ENCODE measurements around the gene TMCC3.

The TMCC3 gene

GRCh38 chr12:94586589-94587259 is 63.6 kb downstream of the TMCC3 start:
- CTCF ChIA-PET = no interaction called here
- no peak for DNase-seq (ENCODE audit: low spot score)
- TF ChIP-seq, protein P1, sequence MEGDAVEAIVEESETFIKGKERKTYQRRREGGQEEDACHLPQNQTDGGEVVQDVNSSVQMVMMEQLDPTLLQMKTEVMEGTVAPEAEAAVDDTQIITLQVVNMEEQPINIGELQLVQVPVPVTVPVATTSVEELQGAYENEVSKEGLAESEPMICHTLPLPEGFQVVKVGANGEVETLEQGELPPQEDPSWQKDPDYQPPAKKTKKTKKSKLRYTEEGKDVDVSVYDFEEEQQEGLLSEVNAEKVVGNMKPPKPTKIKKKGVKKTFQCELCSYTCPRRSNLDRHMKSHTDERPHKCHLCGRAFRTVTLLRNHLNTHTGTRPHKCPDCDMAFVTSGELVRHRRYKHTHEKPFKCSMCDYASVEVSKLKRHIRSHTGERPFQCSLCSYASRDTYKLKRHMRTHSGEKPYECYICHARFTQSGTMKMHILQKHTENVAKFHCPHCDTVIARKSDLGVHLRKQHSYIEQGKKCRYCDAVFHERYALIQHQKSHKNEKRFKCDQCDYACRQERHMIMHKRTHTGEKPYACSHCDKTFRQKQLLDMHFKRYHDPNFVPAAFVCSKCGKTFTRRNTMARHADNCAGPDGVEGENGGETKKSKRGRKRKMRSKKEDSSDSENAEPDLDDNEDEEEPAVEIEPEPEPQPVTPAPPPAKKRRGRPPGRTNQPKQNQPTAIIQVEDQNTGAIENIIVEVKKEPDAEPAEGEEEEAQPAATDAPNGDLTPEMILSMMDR (conservative IDR thresholded peaks at IDR 0.05; ENCODE audit: low read depth) = no peak
- H3K27ac ChIP-seq = no peak overlapping the region
- POLR2A ChIA-PET (ENCODE audit: low non-redundant PET) = no interaction called here

DNA sequence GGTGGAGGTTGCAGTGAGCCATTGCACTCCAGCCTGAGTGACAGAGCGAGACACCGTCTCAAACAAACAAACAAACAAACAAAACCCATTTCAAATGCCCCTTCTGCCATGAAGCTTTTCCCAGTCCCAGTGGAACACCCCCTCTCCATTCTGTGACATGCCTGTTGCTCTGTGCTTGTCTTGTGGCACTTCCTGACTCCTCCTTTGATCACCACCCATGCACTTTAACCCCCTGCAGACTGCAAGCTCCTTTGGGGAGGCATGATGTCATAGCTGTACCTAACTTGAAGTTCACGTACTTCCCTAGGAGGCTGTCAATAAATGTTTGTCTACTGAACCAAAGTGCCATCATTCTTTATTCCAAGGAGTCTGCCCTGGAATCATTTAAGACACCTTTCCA is 64.7 kb downstream of the TMCC3 start:
- H3K27ac ChIP-seq = peak overlapping the region; percentile 24; the same call in 1 of the 2 replicates
- ChIA-PET CTCF (no interaction called here), POLR2A (ENCODE audit: low non-redundant PET) (no interaction called here)
- TF ChIP-seq, protein P1 (conservative IDR thresholded peaks at IDR 0.05; ENCODE audit: low read depth) = no peak
- DNase-seq (ENCODE audit: low spot score) = no peak

DNA sequence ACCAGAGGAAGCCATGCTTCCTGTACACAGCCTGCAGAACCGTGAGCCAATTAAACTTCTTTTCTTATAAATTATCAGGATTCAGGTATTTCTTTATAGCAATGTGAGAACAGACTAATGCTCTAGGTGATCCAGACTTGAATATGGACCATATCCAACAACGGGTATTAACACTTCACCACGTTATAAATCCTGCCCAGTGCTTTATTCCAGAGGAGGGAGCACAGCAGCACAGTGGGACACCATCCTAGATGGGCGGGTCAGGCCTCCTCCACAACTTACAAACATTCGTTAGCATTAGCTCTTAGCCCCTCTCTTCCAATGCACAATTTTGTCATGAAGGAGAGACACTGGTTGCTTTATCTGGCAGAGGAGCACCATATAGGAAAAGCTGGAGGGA is 66.0 kb downstream of the TMCC3 start:
- H3K27ac ChIP-seq = no peak overlapping the region

DNA sequence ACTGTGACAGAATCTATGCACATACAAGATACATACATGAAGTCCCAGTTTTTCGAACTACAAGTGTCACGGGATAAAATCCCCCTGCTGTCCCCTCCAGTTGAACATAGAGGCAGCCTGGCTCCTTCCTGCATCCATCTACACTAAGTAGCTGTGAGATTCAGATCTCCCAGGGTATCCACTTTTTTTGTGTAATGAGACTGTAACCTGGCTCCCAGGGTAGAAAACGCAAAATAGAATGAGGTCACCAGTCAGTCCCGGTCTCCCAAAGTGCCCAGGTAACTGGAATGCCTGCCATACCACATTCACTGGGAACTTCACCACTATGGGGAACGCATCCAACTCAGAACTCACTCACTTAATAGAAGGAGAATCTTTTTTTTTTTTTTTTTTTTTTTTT is 67.8 kb downstream of the TMCC3 start:
- ChIA-PET CTCF (no interaction called here), POLR2A (ENCODE audit: low non-redundant PET) (no interaction called here)
- DNase-seq (ENCODE audit: low spot score) = no peak

More for the DNA sequence above, 66.0 kb downstream of the TMCC3 start:
- POLR2A ChIA-PET (ENCODE audit: low non-redundant PET) = no interaction called here
- TF ChIP-seq, protein P1 (conservative IDR thresholded peaks at IDR 0.05; ENCODE audit: low read depth) = no peak
- CTCF ChIA-PET = no interaction called here
- no peak for DNase-seq (ENCODE audit: low spot score)

GRCh38 chr12:94575645-94576403 is 74.5 kb downstream of the TMCC3 start:
- TF ChIP-seq, protein P1 (conservative IDR thresholded peaks at IDR 0.05; ENCODE audit: low read depth) = no peak
- DNase-seq (ENCODE audit: low spot score) = no peak
- CTCF ChIA-PET = no interaction called here
- no peak overlapping the region for H3K27ac ChIP-seq
- POLR2A ChIA-PET (ENCODE audit: low non-redundant PET) = no interaction called here

More for the DNA sequence above, 67.8 kb downstream of the TMCC3 start:
- no peak overlapping the region for H3K27ac ChIP-seq
- TF ChIP-seq, protein P1 (conservative IDR thresholded peaks at IDR 0.05; ENCODE audit: low read depth) = no peak

DNA sequence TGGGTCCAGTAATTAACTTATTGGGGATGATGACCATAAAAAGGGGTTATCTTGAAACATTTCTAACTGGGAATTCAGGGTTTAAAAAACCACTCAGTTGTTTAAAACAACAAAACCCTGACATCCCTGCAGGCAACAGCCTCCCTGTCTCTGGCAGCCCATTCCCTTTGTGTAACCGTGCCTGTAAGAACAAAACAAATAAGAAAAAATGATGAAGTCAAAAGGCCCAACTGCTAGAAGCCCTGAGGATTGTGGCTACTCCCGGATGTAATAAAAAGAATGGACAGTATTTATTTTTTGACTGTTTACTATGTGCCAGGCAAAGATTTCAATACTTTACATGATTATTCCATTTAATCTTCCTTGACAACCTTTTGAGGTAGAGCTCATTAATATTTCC is 75.3 kb downstream of the TMCC3 start:
- TF ChIP-seq, protein P1 (conservative IDR thresholded peaks at IDR 0.05; ENCODE audit: low read depth) = no peak
- ChIA-PET POLR2A (ENCODE audit: low non-redundant PET) (no interaction called here), CTCF (no interaction called here)
- H3K27ac ChIP-seq = no peak overlapping the region
- no peak for DNase-seq (ENCODE audit: low spot score)
